GM12892 (cell line): ENCODE results near the gene SLCO4A1.

Experiments used
- DNase-seq: peaks from one replicate; pipeline ENCODE4 v3.0.0; 2011; ENCODE audit not compliant: insufficient read length
- FAIRE-seq: peaks from 2 replicates; lab custom pipeline; 2011; peaks lifted over from hg19 to GRCh38; lab: Jason Lieb, UNC
- POLR2A ChIP-seq: IDR thresholded peaks from 2 replicates; pipeline ENCODE4 v1.6.1; 2011; ENCODE audit warnings: low read depth, low read length, control low read depth
- POLR2AphosphoS5 ChIP-seq: IDR thresholded peaks from 2 replicates; pipeline ENCODE4 v1.6.1; 2011; ENCODE audit warnings: low read depth, low read length, control low read depth
- TAF1 ChIP-seq: IDR thresholded peaks from 2 replicates; pipeline ENCODE4 v1.6.1; 2011; ENCODE audit warnings: low read depth, mild to moderate bottlenecking, control low read depth, low read length, borderline replicate concordance

The SLCO4A1 gene

GRCh38 chr20:62696989-62697388 is 54.7 kb downstream of the SLCO4A1 start:
- DNase-seq (no peak), FAIRE-seq (no peak)
- TF ChIP-seq POLR2AphosphoS5 (no peak), TAF1 (no peak), POLR2A (no peak)

DNA sequence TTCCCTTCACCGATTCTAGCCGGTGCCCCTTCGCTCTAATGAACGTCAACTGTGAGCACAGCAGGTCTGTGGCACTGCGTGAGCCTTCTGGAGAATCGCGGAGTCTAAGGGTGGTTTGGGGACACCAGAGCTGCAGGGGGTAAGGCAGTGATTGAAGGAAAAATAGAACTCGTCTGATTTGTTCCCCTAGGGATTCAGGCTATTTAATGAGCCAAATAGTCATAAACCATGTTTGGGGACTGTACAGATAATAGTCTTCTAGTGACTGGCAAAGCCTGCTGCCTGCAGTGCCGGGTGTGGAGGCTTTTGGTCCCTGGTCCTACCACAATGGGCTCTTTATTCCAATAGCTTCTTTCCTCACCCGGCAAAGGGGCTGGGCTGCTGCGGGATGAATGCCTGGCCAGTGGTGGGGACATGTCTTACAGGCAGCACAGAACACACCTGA is 55.2 kb downstream of the SLCO4A1 start:
- no peak for FAIRE-seq
- no peak for DNase-seq
- no peak for TF ChIP-seq POLR2A
- TF ChIP-seq POLR2AphosphoS5: no peak
- no peak for TF ChIP-seq TAF1

DNA sequence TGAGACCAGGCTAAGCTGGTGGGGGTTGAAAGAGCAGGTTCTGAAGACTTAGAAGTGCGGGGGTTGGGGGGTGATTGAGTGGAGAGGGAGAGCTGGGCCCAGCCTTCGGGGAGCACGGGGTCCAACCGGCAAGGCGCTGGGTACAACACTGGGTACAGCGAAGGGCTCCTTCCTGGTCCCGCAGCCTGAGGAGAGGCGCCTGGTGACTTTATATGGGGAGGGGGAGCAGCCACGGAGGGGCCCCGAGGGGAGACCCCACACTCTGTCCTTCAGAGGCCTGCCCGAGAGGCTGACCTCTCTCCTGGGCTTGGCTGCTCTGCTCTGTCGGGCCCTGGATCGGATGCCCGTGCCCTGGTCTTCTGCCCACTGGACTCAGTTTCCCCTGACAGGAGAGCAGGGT is 55.9 kb downstream of the SLCO4A1 start:
- TF ChIP-seq POLR2A: no peak
- TF ChIP-seq POLR2AphosphoS5: no peak
- TF ChIP-seq TAF1: no peak
- FAIRE-seq: no peak
- no peak for DNase-seq

DNA sequence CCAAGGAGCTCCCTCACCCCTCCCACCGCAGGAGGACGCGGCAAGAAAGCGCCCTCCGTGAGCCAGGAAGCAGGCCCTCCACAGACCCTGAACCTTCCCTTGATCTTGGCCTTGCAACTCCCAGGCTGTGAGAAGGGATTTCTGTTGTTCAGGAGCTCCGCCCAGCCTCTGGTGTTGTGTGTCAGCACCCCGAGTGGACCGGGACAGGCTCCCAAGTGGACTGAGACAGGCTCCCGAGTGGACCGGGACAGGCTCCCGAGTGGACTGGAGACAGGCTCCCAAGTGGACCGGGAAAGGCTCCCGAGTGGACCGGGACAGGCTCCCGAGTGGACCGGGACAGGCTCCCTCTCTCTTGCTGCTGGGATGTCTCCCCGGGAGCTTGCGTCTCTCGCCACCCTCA is 57.0 kb downstream of the SLCO4A1 start:
- FAIRE-seq (no peak), DNase-seq (no peak)
- TF ChIP-seq POLR2AphosphoS5 (no peak), POLR2A (no peak), TAF1 (no peak)

DNA sequence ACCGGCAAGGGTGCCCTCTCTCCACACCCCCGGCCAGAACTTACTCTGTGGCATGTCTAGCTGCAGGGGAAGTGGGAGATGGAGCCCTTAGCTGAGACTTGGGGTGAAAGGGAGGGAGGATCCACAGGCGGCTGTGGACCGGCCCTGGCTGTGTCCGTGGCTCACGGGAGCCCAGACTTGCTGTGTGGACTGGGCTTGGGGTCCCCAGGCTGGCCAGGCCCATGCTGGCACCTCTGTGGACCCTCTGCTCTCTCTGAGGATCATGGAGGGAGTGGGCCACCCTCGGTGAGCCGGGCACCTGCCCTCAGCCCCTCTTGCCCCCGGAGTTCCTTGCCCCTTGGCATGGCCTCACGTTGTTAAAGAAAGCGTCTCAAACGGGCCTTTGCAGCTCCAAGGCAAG is 57.4 kb downstream of the SLCO4A1 start:
- TF ChIP-seq TAF1 (no peak), POLR2AphosphoS5 (no peak), POLR2A (no peak)
- DNase-seq (no peak), FAIRE-seq (no peak)

- no peak for DNase-seq
- FAIRE-seq: no peak
- no peak for TF ChIP-seq POLR2A
- no peak for TF ChIP-seq TAF1
- no peak for TF ChIP-seq POLR2AphosphoS5
These were observed 58.1 kb downstream of the SLCO4A1 start for GRCh38 chr20:62700261-62700930.

DNA sequence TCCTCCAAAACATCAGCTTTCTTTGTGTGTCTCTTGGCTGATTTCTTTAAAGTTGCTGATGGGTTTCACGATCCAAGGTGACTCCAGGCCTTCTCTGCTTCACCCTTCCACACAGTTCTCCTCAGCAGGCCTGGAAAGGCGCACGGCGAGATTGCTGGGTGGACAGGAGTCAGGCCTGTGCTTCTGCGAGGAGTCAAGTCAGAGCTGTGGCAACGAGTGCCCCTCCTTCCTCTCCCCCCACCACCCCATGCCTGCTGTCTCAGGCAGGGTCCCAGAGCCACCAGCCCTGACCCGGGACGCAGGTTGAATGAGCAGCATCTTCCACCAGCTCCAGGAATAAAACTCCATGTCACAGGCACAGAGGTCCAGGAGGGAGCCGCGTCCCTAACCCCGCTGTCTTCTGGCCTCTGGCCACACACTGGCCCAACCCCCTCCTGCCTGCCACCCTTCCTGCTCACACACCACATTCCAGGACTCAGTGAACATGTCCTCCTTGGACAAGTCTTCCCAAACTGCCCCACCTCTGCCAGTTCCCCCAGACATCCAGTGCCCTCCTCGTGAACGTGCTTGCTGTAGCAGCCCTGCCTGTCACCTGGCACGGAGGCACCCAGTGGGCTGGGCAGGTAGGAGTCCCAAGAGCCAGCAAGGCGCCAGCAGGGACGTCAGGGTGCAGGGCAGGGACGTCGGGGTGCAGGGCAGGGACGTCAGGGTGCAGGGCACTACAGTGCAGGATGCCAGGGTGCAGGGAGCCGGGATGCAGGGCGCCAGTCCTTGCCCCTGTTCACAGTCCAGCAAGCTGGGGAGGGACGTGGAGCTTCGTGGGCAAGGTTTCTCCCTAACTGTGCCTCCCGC is 59.1 kb downstream of the SLCO4A1 start:
- DNase-seq (no peak), FAIRE-seq (no peak)
- TF ChIP-seq POLR2A (no peak), POLR2AphosphoS5 (no peak)

DNA sequence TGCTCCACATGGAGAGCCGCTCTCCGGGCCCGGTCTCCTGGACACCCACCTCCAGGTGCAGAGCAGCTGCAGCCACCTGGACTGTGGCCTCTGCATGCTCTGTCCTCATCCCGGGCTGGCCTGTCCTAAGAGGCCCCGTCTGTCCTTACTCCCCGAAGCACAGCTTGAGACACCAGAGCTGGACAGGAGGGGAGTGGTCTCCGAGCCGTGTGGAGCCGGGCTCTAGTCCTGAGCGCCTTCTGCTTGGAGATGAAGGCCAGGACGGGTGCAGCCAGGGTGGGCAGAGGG is 59.7 kb downstream of the SLCO4A1 start:
- no peak for TF ChIP-seq POLR2A
- TF ChIP-seq POLR2AphosphoS5: no peak
- TF ChIP-seq TAF1: no peak
- FAIRE-seq: no peak
- DNase-seq: no peak

GRCh38 chr20:62702895-62703852 is 60.9 kb downstream of the SLCO4A1 start:
- FAIRE-seq: no peak
- DNase-seq: no peak
- TF ChIP-seq POLR2AphosphoS5: no peak
- TF ChIP-seq TAF1: no peak
- TF ChIP-seq POLR2A: no peak

GRCh38 chr20:62703853-62704228 is 61.5 kb downstream of the SLCO4A1 start:
- no peak for DNase-seq
- TF ChIP-seq POLR2A: no peak
- TF ChIP-seq TAF1: no peak
- no peak for TF ChIP-seq POLR2AphosphoS5
- FAIRE-seq: no peak

DNA sequence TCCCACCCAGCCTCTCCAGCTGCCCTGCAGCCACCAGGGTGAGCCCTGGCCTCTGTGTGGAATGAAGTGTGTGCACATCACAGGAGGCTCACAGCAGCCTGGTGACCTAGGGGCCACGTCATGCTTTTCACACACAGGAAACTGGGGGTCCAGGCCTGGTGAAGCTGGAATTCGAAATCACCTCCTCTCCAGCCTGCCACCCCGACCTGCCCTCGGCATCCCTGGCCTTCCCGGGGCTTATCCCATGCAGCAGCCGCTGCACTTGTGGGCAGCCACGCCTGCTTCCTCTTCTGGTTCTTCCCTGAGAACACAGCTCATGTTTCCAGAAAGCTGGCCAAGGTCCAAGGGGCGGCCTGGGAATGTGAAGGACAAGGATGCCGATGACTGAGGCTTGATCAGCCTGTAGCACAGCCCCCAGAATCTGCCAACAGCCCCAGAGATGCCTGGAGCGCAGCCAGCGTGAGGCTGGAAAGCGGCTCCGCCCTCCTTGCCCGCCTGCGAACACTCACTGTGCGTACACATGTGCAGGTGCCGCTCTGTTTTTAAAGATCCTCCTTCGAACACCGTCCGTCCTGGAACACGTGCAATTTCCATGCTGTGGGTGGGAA is 62.1 kb downstream of the SLCO4A1 start:
- TF ChIP-seq POLR2AphosphoS5 (no peak), TAF1 (no peak), POLR2A (no peak)
- DNase-seq: no peak
- no peak for FAIRE-seq
